HUES48 (cell line): ENCODE data around the gene XPR1.

Source experiments
- H3K27ac ChIP-seq: one replicate; pipeline ENCODE4 v1.7.0; 2013; ENCODE audit warnings: low read depth, low read length, inconsistent platforms
- H3K27me3 ChIP-seq: 2 replicates; pipeline ENCODE4 v1.6.1; 2013; ENCODE audit warnings: mild to moderate bottlenecking, low read length; ENCODE audit not compliant: control insufficient read depth, insufficient read depth
- H3K36me3 ChIP-seq: 2 replicates; pipeline ENCODE4 v1.6.1; 2013; ENCODE audit warnings: low read length; ENCODE audit not compliant: control insufficient read depth, insufficient read depth
- H3K4me1 ChIP-seq: 2 replicates; pipeline ENCODE4 v1.6.1; 2013; ENCODE audit warnings: mild to moderate bottlenecking, low read length; ENCODE audit not compliant: control insufficient read depth, insufficient read depth
- H3K4me3 ChIP-seq: 2 replicates; pipeline ENCODE4 v1.5.1; 2013; ENCODE audit warnings: mild to moderate bottlenecking, low read depth, low read length
- H3K9ac ChIP-seq: 2 replicates; pipeline ENCODE4 v1.6.1; 2013; ENCODE audit warnings: mild to moderate bottlenecking, low read depth, low read length, moderate library complexity
- H3K9me3 ChIP-seq: 2 replicates; pipeline ENCODE4 v1.6.1; 2013; ENCODE audit warnings: low read length; ENCODE audit not compliant: control insufficient read depth, insufficient read depth

Gene XPR1

GRCh38 chr1:180859306-180859705, 227.5 kb downstream of the XPR1 start:
- H3K4me1 ChIP-seq: peaks cover 18% of the 10 kb centered on the region
- no peak overlapping the region for H3K4me3 ChIP-seq
- H3K9me3 ChIP-seq: no peaks in the 10 kb centered on the region
- H3K9ac ChIP-seq: no peak overlapping the region
- H3K27me3 ChIP-seq: no peaks in the 10 kb centered on the region
- peaks cover 6% of the 10 kb centered on the region for H3K36me3 ChIP-seq
- H3K27ac ChIP-seq: no peak overlapping the region

- Histone ChIP-seq H3K4me1 (peaks cover 11% of the 10 kb centered on the region), H3K9ac (no peak overlapping the region), H3K27me3 (no peaks in the 10 kb centered on the region), H3K4me3 (no peak overlapping the region), H3K36me3 (peaks cover 12% of the 10 kb centered on the region), H3K9me3 (no peaks in the 10 kb centered on the region), H3K27ac (no peak overlapping the region)
These were observed 228.7 kb downstream of the XPR1 start for GRCh38 chr1:180860535-180860934.

GRCh38 chr1:180862305-180862704, 230.5 kb downstream of the XPR1 start:
- H3K27ac ChIP-seq: no peak overlapping the region

GRCh38 chr1:180863158-180863775, 231.4 kb downstream of the XPR1 start:
- Histone ChIP-seq H3K36me3 (peaks cover 17% of the 10 kb centered on the region), H3K9me3 (no peaks in the 10 kb centered on the region; the same call in 1 of the 2 replicates), H3K4me1 (no peaks in the 10 kb centered on the region), H3K4me3 (no peak overlapping the region), H3K9ac (no peak overlapping the region), H3K27ac (no peak overlapping the region), H3K27me3 (no peaks in the 10 kb centered on the region)

More at GRCh38 chr1:180862305-180862704, 230.5 kb downstream of the XPR1 start:
- no peaks in the 10 kb centered on the region for H3K4me1 ChIP-seq
- H3K4me3 ChIP-seq: no peak overlapping the region
- no peak overlapping the region for H3K9ac ChIP-seq
- no peaks in the 10 kb centered on the region for H3K27me3 ChIP-seq
- no peaks in the 10 kb centered on the region; the same call in 1 of the 2 replicates for H3K9me3 ChIP-seq
- peaks cover 17% of the 10 kb centered on the region for H3K36me3 ChIP-seq

GRCh38 chr1:180881806-180882509, 250.1 kb downstream of the XPR1 start:
- Histone ChIP-seq H3K27ac (no peak overlapping the region), H3K9me3 (no peaks in the 10 kb centered on the region)

GRCh38 chr1:180884588-180885300, 252.9 kb downstream of the XPR1 start:
- H3K9me3 ChIP-seq: no peaks in the 10 kb centered on the region
- H3K9ac ChIP-seq: no peak overlapping the region
- H3K4me1 ChIP-seq: no peaks in the 10 kb centered on the region
- no peak overlapping the region for H3K4me3 ChIP-seq
- H3K36me3 ChIP-seq: peaks cover 13% of the 10 kb centered on the region; the same call in 1 of the 2 replicates
- H3K27ac ChIP-seq: no peak overlapping the region
- H3K27me3 ChIP-seq: no peaks in the 10 kb centered on the region

More at GRCh38 chr1:180881806-180882509, 250.1 kb downstream of the XPR1 start:
- no peak overlapping the region for H3K4me3 ChIP-seq
- no peaks in the 10 kb centered on the region for H3K27me3 ChIP-seq
- peaks cover 19% of the 10 kb centered on the region for H3K36me3 ChIP-seq
- no peaks in the 10 kb centered on the region for H3K4me1 ChIP-seq
- no peak overlapping the region for H3K9ac ChIP-seq

- H3K4me3 ChIP-seq: no peak overlapping the region
- H3K27ac ChIP-seq: no peak overlapping the region
- no peak overlapping the region for H3K9ac ChIP-seq
- H3K27me3 ChIP-seq: no peaks in the 10 kb centered on the region
- H3K36me3 ChIP-seq: peaks cover 13% of the 10 kb centered on the region; the same call in 1 of the 2 replicates
- no peaks in the 10 kb centered on the region for H3K9me3 ChIP-seq
- H3K4me1 ChIP-seq: no peaks in the 10 kb centered on the region
These were observed 254.5 kb downstream of the XPR1 start for GRCh38 chr1:180886338-180886737.

- H3K27ac ChIP-seq: no peak overlapping the region
- peaks cover 13% of the 10 kb centered on the region; the same call in 1 of the 2 replicates for H3K36me3 ChIP-seq
- no peak overlapping the region for H3K4me3 ChIP-seq
- no peaks in the 10 kb centered on the region for H3K27me3 ChIP-seq
- H3K9me3 ChIP-seq: no peaks in the 10 kb centered on the region
- no peak overlapping the region for H3K9ac ChIP-seq
- H3K4me1 ChIP-seq: no peaks in the 10 kb centered on the region
These were observed 256.0 kb downstream of the XPR1 start for GRCh38 chr1:180887841-180888240.

GRCh38 chr1:180888870-180889269, 257.0 kb downstream of the XPR1 start:
- no peak overlapping the region for H3K4me3 ChIP-seq
- H3K36me3 ChIP-seq: peaks cover 11% of the 10 kb centered on the region; the same call in 1 of the 2 replicates
- no peak overlapping the region for H3K9ac ChIP-seq
- no peaks in the 10 kb centered on the region for H3K27me3 ChIP-seq
- no peaks in the 10 kb centered on the region for H3K9me3 ChIP-seq
- H3K27ac ChIP-seq: no peak overlapping the region
- no peaks in the 10 kb centered on the region for H3K4me1 ChIP-seq

GRCh38 chr1:180889325-180889724, 257.5 kb downstream of the XPR1 start:
- no peak overlapping the region for H3K4me3 ChIP-seq
- no peaks in the 10 kb centered on the region for H3K27me3 ChIP-seq
- H3K9me3 ChIP-seq: no peaks in the 10 kb centered on the region
- no peaks in the 10 kb centered on the region for H3K4me1 ChIP-seq
- H3K9ac ChIP-seq: no peak overlapping the region
- no peak overlapping the region for H3K27ac ChIP-seq
- H3K36me3 ChIP-seq: peaks cover 6% of the 10 kb centered on the region; the same call in 1 of the 2 replicates

GRCh38 chr1:180892272-180892671, 260.4 kb downstream of the XPR1 start:
- Histone ChIP-seq H3K4me3 (no peak overlapping the region), H3K9me3 (no peaks in the 10 kb centered on the region)

More at GRCh38 chr1:180892272-180892671, 260.4 kb downstream of the XPR1 start:
- no peak overlapping the region for H3K9ac ChIP-seq
- no peaks in the 10 kb centered on the region for H3K36me3 ChIP-seq
- no peak overlapping the region for H3K27ac ChIP-seq
- H3K4me1 ChIP-seq: no peaks in the 10 kb centered on the region
- no peaks in the 10 kb centered on the region for H3K27me3 ChIP-seq
